ENCODE results near the gene CCSAP.

DNA sequence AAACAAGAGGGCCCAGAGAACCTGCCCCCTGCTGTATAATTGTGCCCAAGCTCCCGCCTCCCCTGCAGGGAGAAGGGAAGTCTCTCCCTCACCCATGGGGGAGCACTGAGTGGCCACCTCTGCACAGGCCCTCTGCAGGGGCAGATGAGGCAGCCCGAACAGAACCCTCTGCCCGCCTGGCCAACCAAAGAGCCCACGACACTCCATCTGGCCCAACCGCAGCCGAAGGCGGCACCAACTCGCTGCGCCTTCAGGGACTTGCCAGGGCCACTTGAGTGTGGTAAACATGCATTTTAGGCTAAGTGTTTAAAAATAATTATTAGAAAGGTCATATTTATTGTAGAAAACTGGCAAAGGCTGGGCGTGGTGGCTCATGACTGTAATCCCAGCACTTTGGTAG is 34.6 kb upstream of the CCSAP start:
- TF ChIP-seq GATA2 (IDR thresholded peaks at IDR 0.05; ENCODE audit: low read depth, low read length) (no peak), GATA3 (IDR thresholded peaks at IDR 0.05; ENCODE audit: low read depth, low read length) (no peak)

All from SH-SY5Y (cell line).